Neural cell (in vitro differentiated cells): ENCODE results near the gene NANOS1. TPM values are rescaled to one million over a fixed set of nuclear protein-coding genes. Genes with fewer than 3 reads are reported as not detected.

ENCODE experiments used
- H2AFZ ChIP-seq: fragments of 200-600, 300-800 bp; sonication (generic), shearing (Covaris generic); 2 replicates; pipeline ENCODE4 v1.6.0; 2014; ENCODE audit warnings: low read depth, mild to moderate bottlenecking, antibody characterized with exemption, low read length, moderate library complexity
- H3F3A ChIP-seq: fragments of 200-600 bp; shearing (Covaris generic); 2 replicates; pipeline ENCODE4 v1.6.1; 2016; ENCODE audit warnings: mild to moderate bottlenecking, moderate library complexity, mixed read lengths, antibody characterized with exemption, low read length; ENCODE audit not compliant: insufficient read depth, poor library complexity, severe bottlenecking
- H3K27ac ChIP-seq: fragments of 200-600, 300-800 bp; sonication (generic), shearing (Covaris generic); 2 replicates; pipeline ENCODE4 v1.5.1; 2014; ENCODE audit warnings: mild to moderate bottlenecking, low read length, moderate library complexity
- H3K27me3 ChIP-seq: fragments of 300-800, 200-600 bp; sonication (generic), shearing (Covaris generic); 2 replicates; pipeline ENCODE4 v1.6.0; 2014; ENCODE audit warnings: mild to moderate bottlenecking, low read depth, low read length, moderate library complexity; ENCODE audit not compliant: insufficient read depth
- H3K36me3 ChIP-seq: fragments of 300-800, 200-600 bp; sonication (generic), shearing (Covaris generic); 2 replicates; pipeline ENCODE4 v1.5.1; 2014; ENCODE audit warnings: mild to moderate bottlenecking, antibody characterized with exemption, low read length, moderate library complexity; ENCODE audit not compliant: insufficient read depth
- H3K4me2 ChIP-seq: fragments of 300-800, 200-600 bp; sonication (generic), shearing (Covaris generic); 2 replicates; pipeline ENCODE4 v1.6.0; 2014; ENCODE audit warnings: mild to moderate bottlenecking, low read length
- H3K4me3 ChIP-seq: fragments of 300-800, 200-600 bp; sonication (generic), shearing (Covaris generic); 2 replicates; pipeline ENCODE4 v1.5.1; 2014; ENCODE audit warnings: mild to moderate bottlenecking, low read length, moderate library complexity
- H3K79me2 ChIP-seq: fragments of 200-600 bp; shearing (Covaris generic); replicated peaks from 2 replicates; pipeline ENCODE4 v1.6.0; 2014; ENCODE audit warnings: mild to moderate bottlenecking, low read length, moderate library complexity; ENCODE audit not compliant: insufficient read depth
- H3K9ac ChIP-seq: fragments of 300-800, 200-600 bp; sonication (generic), shearing (Covaris generic); 2 replicates; pipeline ENCODE4 v1.6.1; 2016; ENCODE audit warnings: mild to moderate bottlenecking, low read length, mixed read lengths
- H3K9me2 ChIP-seq: fragments of 200-600 bp; shearing (Covaris generic); 2 replicates; pipeline ENCODE4 v1.6.1; 2016; ENCODE audit warnings: mild to moderate bottlenecking, low read length, mixed read lengths; ENCODE audit not compliant: insufficient read depth
- H3K9me3 ChIP-seq: fragments of 200-600, 300-800 bp; sonication (generic), shearing (Covaris generic); 2 replicates; pipeline ENCODE4 v1.6.1; 2016; ENCODE audit warnings: mild to moderate bottlenecking, mixed run types, low read length, moderate library complexity, mixed read lengths
- H4K20me1 ChIP-seq: fragments of 200-600 bp; shearing (Covaris generic); 2 replicates; pipeline ENCODE4 v1.6.1; 2016; ENCODE audit warnings: mild to moderate bottlenecking, mixed run types; ENCODE audit not compliant: insufficient read depth
- EP300 ChIP-seq: fragments of 450-650 bp; conservative IDR thresholded peaks from 2 replicates; pipeline ENCODE4 v1.6.1; 2014; ENCODE audit warnings: antibody characterized with exemption, mild to moderate bottlenecking, moderate library complexity; ENCODE audit not compliant: poor library complexity, severe bottlenecking
- EZH2 ChIP-seq: fragments of 200-600, 300-800 bp; shearing (Covaris generic), sonication (generic); IDR thresholded peaks from 2 replicates; pipeline ENCODE4 v1.6.1; 2014; ENCODE audit warnings: antibody characterized with exemption, low read length, borderline replicate concordance, mild to moderate bottlenecking; ENCODE audit not compliant: insufficient read depth, poor library complexity, severe bottlenecking
- MXI1 ChIP-seq: fragments of 450-650 bp; conservative IDR thresholded peaks from 2 replicates; pipeline ENCODE4 v1.6.1; 2014; ENCODE audit warnings: antibody characterized with exemption, mild to moderate bottlenecking; ENCODE audit not compliant: poor library complexity, severe bottlenecking
- POLR2AphosphoS5 ChIP-seq: IDR thresholded peaks from 2 replicates; pipeline ENCODE4 v1.6.1; 2012
- RAD21 ChIP-seq: fragments of 450-650 bp; conservative IDR thresholded peaks from 2 replicates; pipeline ENCODE4 v1.6.1; 2014; ENCODE audit warnings: antibody characterized with exemption, mild to moderate bottlenecking, moderate library complexity
- SMC3 ChIP-seq: fragments of 450-650 bp; conservative IDR thresholded peaks from 2 replicates; pipeline ENCODE4 v1.6.1; 2014; ENCODE audit warnings: antibody characterized with exemption, mild to moderate bottlenecking, moderate library complexity; ENCODE audit not compliant: poor library complexity
- TAF1 ChIP-seq: IDR thresholded peaks from 2 replicates; pipeline ENCODE4 v1.6.1; 2012; ENCODE audit warnings: low read depth
- polyA plus RNA-seq: library from polyadenylated mRNA; depleted of rRNA; stranded (reverse); fragments of >200 nt; gene quantifications from 2 replicates; pipeline ENCODE4 v1.2.3, GENCODE V29; 2014
- TF ChIP-seq, protein P1 (sequence below): fragments of 450-650 bp; IDR thresholded peaks from 2 replicates; pipeline ENCODE4 v1.5.1; 2014; ENCODE audit warnings: antibody characterized with exemption, mild to moderate bottlenecking, moderate library complexity; ENCODE audit not compliant: poor library complexity, severe bottlenecking
- TF ChIP-seq, protein P2 (sequence below): IDR thresholded peaks from 2 replicates; pipeline ENCODE4 v1.6.1; 2012; ENCODE audit warnings: borderline replicate concordance

The NANOS1 gene
- polyA plus RNA-seq, 1 donor from 2014 or later: 29.1 TPM

DNA sequence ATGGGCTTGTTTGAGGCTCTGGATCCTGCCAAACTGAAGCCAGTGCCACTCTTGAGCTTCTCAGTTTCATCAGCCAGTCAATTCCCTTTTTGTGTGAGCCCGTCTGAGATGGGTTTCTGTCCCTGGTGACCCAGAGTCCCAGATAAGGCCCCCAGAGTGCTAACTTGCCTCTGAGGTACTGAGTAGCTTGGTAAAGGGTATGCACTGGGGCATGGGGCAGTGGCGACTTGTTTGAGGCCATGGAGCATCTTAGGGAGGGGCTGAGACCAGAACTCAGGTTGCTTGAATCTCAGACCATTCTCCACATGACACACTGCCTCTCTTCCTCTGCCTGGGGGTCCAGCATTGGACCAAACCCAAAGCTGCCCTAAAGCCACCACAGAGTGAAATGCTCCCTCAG lies 35.2 kb upstream of the NANOS1 start:
- H3K27me3 ChIP-seq: no peaks in the 10 kb centered on the region
- no peak overlapping the region for H2AFZ ChIP-seq
- no peaks in the 10 kb centered on the region for H3K79me2 ChIP-seq
- no peak for TF ChIP-seq EP300
- TF ChIP-seq EZH2: no peak
- TF ChIP-seq SMC3: no peak
- no peak for TF ChIP-seq POLR2AphosphoS5
- no peak for TF ChIP-seq RAD21
- TF ChIP-seq, protein P1, sequence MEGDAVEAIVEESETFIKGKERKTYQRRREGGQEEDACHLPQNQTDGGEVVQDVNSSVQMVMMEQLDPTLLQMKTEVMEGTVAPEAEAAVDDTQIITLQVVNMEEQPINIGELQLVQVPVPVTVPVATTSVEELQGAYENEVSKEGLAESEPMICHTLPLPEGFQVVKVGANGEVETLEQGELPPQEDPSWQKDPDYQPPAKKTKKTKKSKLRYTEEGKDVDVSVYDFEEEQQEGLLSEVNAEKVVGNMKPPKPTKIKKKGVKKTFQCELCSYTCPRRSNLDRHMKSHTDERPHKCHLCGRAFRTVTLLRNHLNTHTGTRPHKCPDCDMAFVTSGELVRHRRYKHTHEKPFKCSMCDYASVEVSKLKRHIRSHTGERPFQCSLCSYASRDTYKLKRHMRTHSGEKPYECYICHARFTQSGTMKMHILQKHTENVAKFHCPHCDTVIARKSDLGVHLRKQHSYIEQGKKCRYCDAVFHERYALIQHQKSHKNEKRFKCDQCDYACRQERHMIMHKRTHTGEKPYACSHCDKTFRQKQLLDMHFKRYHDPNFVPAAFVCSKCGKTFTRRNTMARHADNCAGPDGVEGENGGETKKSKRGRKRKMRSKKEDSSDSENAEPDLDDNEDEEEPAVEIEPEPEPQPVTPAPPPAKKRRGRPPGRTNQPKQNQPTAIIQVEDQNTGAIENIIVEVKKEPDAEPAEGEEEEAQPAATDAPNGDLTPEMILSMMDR: no peak
- no peak for TF ChIP-seq TAF1
- TF ChIP-seq, protein P2, sequence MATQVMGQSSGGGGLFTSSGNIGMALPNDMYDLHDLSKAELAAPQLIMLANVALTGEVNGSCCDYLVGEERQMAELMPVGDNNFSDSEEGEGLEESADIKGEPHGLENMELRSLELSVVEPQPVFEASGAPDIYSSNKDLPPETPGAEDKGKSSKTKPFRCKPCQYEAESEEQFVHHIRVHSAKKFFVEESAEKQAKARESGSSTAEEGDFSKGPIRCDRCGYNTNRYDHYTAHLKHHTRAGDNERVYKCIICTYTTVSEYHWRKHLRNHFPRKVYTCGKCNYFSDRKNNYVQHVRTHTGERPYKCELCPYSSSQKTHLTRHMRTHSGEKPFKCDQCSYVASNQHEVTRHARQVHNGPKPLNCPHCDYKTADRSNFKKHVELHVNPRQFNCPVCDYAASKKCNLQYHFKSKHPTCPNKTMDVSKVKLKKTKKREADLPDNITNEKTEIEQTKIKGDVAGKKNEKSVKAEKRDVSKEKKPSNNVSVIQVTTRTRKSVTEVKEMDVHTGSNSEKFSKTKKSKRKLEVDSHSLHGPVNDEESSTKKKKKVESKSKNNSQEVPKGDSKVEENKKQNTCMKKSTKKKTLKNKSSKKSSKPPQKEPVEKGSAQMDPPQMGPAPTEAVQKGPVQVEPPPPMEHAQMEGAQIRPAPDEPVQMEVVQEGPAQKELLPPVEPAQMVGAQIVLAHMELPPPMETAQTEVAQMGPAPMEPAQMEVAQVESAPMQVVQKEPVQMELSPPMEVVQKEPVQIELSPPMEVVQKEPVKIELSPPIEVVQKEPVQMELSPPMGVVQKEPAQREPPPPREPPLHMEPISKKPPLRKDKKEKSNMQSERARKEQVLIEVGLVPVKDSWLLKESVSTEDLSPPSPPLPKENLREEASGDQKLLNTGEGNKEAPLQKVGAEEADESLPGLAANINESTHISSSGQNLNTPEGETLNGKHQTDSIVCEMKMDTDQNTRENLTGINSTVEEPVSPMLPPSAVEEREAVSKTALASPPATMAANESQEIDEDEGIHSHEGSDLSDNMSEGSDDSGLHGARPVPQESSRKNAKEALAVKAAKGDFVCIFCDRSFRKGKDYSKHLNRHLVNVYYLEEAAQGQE: no peak
- no peak for TF ChIP-seq MXI1
- no peaks in the 10 kb centered on the region for H3F3A ChIP-seq
- no peaks in the 10 kb centered on the region for H3K36me3 ChIP-seq
- H3K27ac ChIP-seq: no peak overlapping the region
- H3K9ac ChIP-seq: no peak overlapping the region
- H3K4me2 ChIP-seq: no peak overlapping the region
- no peaks in the 10 kb centered on the region for H3K9me3 ChIP-seq
- no peaks in the 10 kb centered on the region for H3K9me2 ChIP-seq
- no peak overlapping the region for H3K4me3 ChIP-seq
- no peaks in the 10 kb centered on the region for H4K20me1 ChIP-seq

DNA sequence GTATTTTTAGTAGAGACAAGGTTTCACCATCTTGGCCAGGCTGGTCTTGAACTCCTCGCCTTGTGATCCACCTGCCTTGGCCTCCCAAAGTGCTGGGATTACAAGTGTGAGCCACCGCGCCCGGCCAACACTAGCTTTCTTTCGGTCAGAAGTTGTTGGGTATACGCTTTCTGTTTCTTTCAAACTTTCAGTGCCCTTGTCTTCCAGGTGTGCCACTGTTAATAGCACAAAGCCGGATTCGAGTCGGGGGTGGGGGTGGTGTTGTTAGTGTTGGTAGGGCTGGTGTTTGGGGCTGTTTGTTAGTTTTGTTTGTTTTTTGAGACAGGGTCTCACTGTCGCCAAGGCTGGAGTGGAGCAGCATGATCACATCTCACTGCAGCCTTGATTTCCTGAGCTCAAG lies 33.8 kb upstream of the NANOS1 start:
- Histone ChIP-seq H3F3A (no peaks in the 10 kb centered on the region), H3K79me2 (no peaks in the 10 kb centered on the region), H3K9me3 (no peaks in the 10 kb centered on the region), H3K27me3 (no peaks in the 10 kb centered on the region), H3K36me3 (no peaks in the 10 kb centered on the region), H4K20me1 (no peaks in the 10 kb centered on the region), H3K9ac (no peak overlapping the region), H3K4me2 (no peak overlapping the region), H3K9me2 (no peaks in the 10 kb centered on the region), H2AFZ (no peak overlapping the region), H3K27ac (no peak overlapping the region), H3K4me3 (no peak overlapping the region)
- TF ChIP-seq TAF1 (no peak), SMC3 (no peak), EZH2 (no peak), RAD21 (no peak), POLR2AphosphoS5 (no peak), EP300 (no peak), MXI1 (no peak)
- TF ChIP-seq, protein P2: no peak
- TF ChIP-seq, protein P1: no peak
